HG02642 (cell line): ENCODE data around the gene ADAMTS9.
A peak's percentile ranks its signal among the peaks of the same experiment; 100 is the strongest.

Experiments used
- ATAC-seq: cut with Tn5 transposase; IDR thresholded peaks from one replicate; pipeline ENCODE4 v1.9.1; 2021; ENCODE audit warnings: mild to moderate bottlenecking; ENCODE audit not compliant: unreplicated experiment, poor library complexity

Gene ADAMTS9

DNA sequence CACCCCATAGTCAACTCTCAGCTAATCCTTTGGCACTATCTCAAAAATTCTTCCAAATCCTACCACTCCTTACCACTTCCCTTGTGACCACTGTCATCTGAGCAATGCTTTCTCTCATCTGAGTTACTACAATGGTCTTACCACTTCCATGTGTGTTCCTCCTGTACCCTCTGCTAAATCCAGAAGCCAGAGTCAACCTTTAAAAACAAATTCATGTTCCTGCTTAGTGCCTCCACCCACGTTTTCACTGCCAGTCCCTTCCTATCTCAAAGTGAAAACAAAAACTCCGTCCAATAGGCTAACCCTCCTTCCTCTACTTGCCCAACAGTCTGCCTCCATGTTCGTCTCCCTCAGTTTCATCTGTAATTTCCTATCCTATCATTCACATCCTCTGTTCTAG, 109.0 kb downstream of the ADAMTS9 start:
- ATAC-seq = no peak

DNA sequence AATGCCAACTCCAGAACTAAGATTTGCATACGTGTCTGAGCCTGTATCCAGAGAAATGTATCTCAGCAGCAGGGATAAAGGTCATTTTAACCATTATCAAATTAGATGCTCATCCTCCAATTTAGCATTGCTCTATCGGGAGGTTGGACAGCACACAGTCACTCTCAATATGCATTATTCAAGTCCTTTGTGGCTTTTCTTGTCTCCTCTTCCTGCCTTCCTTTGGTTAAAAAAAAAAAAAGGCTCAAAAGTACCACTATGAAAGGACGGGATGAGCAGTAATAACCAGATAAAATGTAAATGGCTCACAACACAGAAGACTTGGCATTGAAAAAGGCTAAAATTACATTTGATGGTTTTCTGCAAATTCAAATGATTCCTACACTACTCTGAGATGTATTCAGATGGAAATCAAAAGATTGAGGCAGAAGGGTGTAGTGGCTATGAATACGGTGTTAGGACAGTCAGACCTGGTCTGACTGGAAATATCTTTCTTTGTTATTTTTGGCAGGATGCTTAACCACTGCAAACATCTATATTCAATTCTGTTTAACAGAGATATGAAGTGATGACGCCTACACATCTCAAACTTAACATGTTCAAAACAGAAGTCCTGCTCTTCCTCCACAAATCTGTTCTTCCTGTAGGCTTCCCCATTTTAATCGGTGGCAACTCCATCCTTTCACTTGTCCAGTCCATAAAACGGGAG, 109.6 kb downstream of the ADAMTS9 start:
- ATAC-seq = no peak

GRCh38 chr3:64576211-64576775, 111.5 kb downstream of the ADAMTS9 start:
- no peak for ATAC-seq

DNA sequence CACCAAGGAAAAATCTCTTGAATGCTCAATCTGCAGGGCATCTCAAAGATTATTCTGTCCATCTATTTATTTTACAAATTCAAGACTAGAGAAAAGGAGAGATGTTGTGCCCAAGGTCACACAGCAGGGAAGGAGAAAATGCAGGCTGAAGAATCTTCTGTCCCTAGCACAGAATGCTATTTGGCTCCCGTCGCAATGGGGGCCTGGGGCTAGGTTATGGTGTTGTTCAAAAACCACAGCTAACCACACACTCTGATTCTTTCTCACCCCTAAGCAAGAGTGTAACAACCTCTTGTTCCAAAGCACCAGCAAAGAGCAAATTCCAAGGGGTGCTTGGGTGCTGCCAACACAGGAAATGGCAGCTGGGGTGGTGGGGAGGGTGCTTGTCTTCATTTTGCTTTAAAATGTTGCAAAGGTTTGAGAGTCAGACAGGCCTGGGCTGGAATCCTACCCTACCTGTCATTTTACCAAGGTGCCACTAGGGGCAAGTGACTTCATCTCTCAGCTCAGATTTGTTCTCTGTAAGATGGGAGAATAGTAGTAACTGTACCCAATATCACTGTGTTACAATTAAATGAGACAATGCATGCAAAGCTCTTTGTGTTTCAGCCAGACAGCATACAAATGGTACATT, 112.5 kb downstream of the ADAMTS9 start:
- peak; percentile 92 for ATAC-seq

DNA sequence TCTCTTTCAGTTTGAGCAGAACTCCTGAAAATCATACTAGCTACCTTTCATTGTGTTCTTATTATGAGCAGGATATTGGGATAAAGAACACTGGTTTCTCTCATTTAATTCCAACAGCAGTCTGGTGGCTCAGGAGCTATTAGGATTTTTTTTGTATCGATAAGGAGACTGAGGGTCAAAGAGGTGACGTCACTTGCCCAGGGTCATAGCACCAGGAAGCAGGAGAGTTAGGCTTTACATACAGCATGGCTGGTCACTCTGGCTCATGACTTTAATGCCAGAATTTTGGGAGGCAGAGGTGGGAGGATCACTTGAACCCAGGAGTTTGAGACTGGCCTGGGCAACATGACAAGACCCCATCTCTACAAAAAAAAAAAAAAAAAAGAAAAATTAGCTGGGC, 113.6 kb downstream of the ADAMTS9 start:
- ATAC-seq = no peak

DNA sequence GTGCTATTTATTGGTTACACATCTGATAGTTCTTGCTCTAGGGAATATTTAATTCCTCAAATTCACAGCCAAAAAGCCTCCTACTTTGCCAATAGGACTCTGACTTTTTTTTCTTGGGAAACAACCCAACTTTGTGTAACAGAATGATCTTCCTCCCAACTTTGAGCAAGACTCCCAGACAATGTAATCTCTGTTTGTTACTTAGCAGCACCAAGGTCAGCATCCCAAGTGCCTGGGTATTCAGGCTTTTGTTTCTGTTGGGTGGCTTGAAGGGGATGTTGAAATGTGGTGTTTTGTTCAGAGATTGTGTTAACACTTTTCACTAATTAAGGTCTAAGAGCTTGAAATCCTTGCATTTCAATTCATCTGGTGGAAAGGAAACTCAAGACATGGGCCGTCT, 115.8 kb downstream of the ADAMTS9 start:
- no peak for ATAC-seq

DNA sequence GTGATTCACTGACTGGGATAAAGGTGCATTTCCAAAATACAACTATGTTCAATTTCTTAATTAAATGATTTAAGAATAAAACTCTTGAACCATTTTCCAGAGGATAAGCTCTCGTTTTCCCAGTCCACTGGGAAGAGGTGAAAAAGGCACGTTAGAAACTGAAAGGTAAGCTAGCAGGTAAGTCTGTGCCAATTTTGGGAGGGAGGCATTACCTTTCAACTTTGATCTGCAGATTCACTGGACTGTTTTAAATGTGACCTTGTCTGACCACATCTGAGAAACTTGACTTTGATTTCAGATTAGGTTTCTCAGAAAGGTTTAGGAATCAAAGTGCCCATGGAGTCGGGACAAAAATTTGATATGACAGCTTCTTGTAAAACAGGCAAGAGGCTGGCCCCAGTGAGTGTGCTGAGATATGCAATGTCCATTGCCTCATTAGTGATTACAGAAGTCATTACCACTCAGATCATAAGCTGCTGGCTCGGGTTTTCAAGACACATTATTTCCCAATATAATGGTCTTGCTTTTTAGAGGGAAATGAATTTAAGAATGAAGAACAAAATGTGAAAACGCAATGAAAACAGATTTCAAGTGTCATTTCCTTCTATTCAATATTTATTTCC, 118.8 kb downstream of the ADAMTS9 start:
- ATAC-seq = no peak

DNA sequence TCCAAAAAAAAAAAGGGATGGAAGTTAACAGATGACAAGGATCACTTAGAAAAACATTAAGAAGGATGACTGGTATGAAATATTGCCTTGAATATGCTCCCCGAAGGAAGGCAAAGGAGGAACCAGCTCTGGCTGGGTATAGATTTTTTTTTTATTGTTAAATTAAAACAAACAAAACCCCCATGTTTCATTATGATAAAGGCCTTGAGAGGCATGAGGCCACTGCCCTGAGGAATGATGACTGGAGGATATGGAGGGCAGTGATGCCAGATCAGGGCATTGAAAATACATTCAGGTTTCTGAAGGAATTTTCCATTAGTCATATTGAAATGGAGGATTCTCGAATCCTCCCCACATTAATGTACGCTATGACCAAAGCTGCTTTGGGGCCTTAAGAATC, 120.9 kb downstream of the ADAMTS9 start:
- no peak for ATAC-seq

GRCh38 chr3:64563751-64564150, 124.0 kb downstream of the ADAMTS9 start:
- ATAC-seq = no peak

- ATAC-seq = no peak
Observed at GRCh38 chr3:64561868-64562267, 125.9 kb downstream of the ADAMTS9 start.

- ATAC-seq = no peak
Observed at GRCh38 chr3:64561325-64561843, 126.4 kb downstream of the ADAMTS9 start.

DNA sequence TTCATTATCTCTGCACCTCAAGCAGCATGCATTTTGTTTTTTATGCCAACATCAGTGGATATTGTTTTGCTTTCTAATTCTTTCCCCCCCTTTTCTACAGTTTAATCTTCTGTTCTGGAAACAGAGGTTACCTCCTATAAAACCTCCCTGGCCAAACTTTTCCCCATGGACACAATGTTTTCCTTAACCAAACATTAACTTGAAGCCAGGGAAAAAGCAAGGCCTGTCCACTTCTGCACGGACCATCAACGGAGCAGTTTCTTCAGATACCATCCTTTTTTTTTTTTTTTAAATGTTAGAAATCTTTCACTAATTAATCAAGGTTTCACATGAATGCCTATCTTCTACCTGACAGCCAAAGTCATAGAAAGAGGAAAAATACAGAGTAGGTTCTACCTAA, 127.0 kb downstream of the ADAMTS9 start:
- ATAC-seq = no peak

DNA sequence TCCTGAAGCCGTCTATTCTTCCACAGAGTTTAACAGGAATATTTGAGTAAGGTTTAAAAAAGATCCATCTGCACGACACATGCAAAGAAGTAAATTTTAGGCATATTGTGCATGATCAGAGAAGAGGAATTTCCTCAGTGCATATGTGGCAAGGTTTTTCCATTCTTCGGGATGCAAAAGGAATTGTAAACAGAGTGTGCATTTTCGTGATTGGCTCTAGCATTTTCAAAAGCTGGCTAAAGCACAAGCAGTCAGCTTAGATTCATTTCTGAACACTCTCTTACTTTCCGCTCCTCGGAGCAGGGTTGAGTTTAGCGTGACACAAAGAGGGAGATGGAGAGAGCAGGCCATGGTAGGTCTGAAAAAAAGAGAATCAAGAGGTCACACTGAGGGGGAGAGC, 128.2 kb downstream of the ADAMTS9 start:
- ATAC-seq = no peak

GRCh38 chr3:64556046-64556445, 131.8 kb downstream of the ADAMTS9 start:
- no peak for ATAC-seq

GRCh38 chr3:64555351-64555750, 132.4 kb downstream of the ADAMTS9 start:
- ATAC-seq = no peak

GRCh38 chr3:64554096-64554920, 133.5 kb downstream of the ADAMTS9 start:
- no peak for ATAC-seq

DNA sequence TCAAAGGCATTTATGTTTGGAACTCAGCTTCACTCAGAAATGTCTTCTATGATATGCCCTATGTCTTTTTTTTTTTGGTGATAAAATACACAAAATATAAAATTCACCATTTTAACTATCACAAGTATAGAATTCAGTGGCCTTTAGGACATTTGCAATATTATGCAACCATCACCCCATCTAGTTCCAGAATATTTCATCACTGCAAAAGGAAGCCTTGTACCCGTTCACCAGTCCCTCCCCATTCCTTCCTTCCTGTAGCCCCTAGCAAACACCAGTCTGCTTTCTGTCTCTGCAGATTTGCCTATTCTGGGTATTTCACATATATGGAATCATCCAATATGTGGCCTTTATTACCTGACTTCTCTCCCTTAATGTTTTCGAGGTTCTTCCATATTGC, 134.8 kb downstream of the ADAMTS9 start:
- ATAC-seq = no peak

DNA sequence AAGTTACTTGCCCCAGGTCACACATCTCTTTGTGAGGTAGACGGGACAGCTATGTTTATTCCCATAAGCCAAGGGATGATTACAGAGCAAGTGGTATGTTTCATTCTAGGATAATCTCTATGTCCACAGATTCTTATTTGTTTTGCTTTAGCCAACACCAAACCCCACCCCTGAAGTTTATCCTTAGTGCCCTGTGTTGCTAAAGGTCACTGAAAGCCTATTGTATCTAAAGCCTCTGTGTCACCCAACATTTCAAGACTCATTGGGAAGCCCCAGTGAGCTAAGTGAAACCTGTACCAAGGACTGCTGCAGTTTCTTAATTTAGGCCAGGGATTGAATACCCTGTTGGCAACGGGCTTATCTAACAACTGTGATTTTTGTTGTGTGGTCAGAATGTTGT, 135.6 kb downstream of the ADAMTS9 start:
- no peak for ATAC-seq

GRCh38 chr3:64551697-64552096, 136.1 kb downstream of the ADAMTS9 start:
- ATAC-seq = no peak

GRCh38 chr3:64550745-64551144, 137.1 kb downstream of the ADAMTS9 start:
- no peak for ATAC-seq
